Thyroid gland (tissue), 4 donors: ENCODE measurements around the gene EPHA3. TPM values are rescaled to one million over a fixed set of nuclear protein-coding genes. Genes with fewer than 3 reads are reported as not detected.

Experiments
- DNase-seq, 2 donors: peaks; one replicate each; pipeline ENCODE4 v3.0.0-alpha.2; 2019
- H3K27ac ChIP-seq, 3 donors: fragments of 200-600 bp; sonication (generic); 1 replicate in 2 of 3; 2 replicates in 1 of 3; pipeline ENCODE4 v1.5.1; 2016 to 2019; ENCODE audit warnings: mild to moderate bottlenecking in 1 of 3, moderate library complexity in 1 of 3
- H3K27me3 ChIP-seq: fragments of 200-600 bp; sonication (generic); one replicate; pipeline ENCODE4 v1.5.1; 2019
- H3K36me3 ChIP-seq, 2 donors: fragments of 200-600 bp; sonication (generic); one replicate each; pipeline ENCODE4 v1.5.1; 2016 to 2019
- H3K4me1 ChIP-seq, 2 donors: fragments of 200-600 bp; sonication (generic); one replicate each; pipeline ENCODE4 v1.5.1; 2017 to 2019
- H3K4me3 ChIP-seq, 3 donors: fragments of 200-600 bp; sonication (generic); replicated peaks in 1 of 3; 1 replicate in 2 of 3; 2 replicates in 1 of 3; pipeline ENCODE4 v1.5.1; 2016; ENCODE audit warnings: mild to moderate bottlenecking in 1 of 3
- H3K9me3 ChIP-seq: fragments of 200-600 bp; sonication (generic); one replicate; pipeline ENCODE4 v1.5.1; 2017
- POLR2A ChIP-seq, 2 donors: fragments of 450-650 bp; IDR thresholded peaks; one replicate each; pipeline ENCODE4 v1.6.1; 2017; ENCODE audit warnings: antibody characterized with exemption in 2 of 2, mild to moderate bottlenecking in 2 of 2, moderate library complexity in 1 of 2
- WGBS, 2 donors: methylation state at CpG; one replicate each; pipeline ENCODE4 v1.1.5; 2017; 5-methylcytosine and 5-hydroxymethylcytosine counted together
- intact Hi-C: fragments of 100-400 bp; cut with DNase I; formaldehyde crosslinking; loops from one replicate; pipeline ENCODE4 v1.15.1; 2023
- total RNA-seq, 4 donors: library from RNA; depleted of rRNA; stranded (reverse); fragments of >200 nt; gene quantifications; one replicate each; pipeline ENCODE4 v1.2.3, GENCODE V29; 2016
- TF ChIP-seq, protein P1 (sequence below), 6 experiments: fragments of 200-600 bp in 3 of 6; fragments of 450-650 bp in 3 of 6; sonication (generic) in 3 of 6; IDR thresholded peaks; one replicate each; pipeline ENCODE4 v1.5.1; 2016 to 2019; ENCODE audit warnings: antibody characterized with exemption in 6 of 6, mild to moderate bottlenecking in 2 of 6, inconsistent platforms in 1 of 6, moderate library complexity in 1 of 6

Gene EPHA3
- total RNA-seq, 4 donors from 2014 or later: 27.3 to 41.6 (median 35.4) TPM

DNA sequence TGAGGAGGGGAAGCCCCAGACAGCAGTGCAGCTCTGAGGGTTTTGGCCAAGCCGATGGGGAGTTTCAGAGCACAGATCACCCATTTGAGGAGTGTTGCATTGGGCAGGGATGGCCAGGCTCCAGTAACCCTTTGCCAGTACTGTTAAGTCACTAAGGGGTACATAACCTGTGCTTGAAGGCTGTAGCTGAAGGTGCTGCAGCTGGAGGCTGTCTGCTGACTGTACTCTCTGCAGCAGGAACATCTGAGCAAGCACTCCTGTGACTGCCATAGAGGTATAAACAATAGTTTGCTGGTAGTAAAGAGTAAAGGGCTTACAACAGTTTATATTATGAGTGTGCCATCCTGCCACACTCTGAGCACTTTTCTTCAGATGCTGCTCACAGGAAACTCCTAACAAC, 297.8 kb downstream of the EPHA3 start:
- intact Hi-C loops: no loop called here
- H3K9me3 ChIP-seq: no peaks in the 10 kb centered on the region
- WGBS, 2 donors: 55 to 62% methylated on average over 1 of the region's 1 CpG
- no peaks in the 10 kb centered on the region for H3K27me3 ChIP-seq
- H3K4me3 ChIP-seq: no peak overlapping the region
- TF ChIP-seq POLR2A (IDR thresholded peaks at IDR 0.05): no peak
- TF ChIP-seq, protein P1, sequence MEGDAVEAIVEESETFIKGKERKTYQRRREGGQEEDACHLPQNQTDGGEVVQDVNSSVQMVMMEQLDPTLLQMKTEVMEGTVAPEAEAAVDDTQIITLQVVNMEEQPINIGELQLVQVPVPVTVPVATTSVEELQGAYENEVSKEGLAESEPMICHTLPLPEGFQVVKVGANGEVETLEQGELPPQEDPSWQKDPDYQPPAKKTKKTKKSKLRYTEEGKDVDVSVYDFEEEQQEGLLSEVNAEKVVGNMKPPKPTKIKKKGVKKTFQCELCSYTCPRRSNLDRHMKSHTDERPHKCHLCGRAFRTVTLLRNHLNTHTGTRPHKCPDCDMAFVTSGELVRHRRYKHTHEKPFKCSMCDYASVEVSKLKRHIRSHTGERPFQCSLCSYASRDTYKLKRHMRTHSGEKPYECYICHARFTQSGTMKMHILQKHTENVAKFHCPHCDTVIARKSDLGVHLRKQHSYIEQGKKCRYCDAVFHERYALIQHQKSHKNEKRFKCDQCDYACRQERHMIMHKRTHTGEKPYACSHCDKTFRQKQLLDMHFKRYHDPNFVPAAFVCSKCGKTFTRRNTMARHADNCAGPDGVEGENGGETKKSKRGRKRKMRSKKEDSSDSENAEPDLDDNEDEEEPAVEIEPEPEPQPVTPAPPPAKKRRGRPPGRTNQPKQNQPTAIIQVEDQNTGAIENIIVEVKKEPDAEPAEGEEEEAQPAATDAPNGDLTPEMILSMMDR (IDR thresholded peaks at IDR 0.05): no peak
- no peaks in the 10 kb centered on the region for H3K36me3 ChIP-seq
- H3K27ac ChIP-seq: no peak overlapping the region
- H3K4me1 ChIP-seq: no peaks in the 10 kb centered on the region
- no peak for DNase-seq

DNA sequence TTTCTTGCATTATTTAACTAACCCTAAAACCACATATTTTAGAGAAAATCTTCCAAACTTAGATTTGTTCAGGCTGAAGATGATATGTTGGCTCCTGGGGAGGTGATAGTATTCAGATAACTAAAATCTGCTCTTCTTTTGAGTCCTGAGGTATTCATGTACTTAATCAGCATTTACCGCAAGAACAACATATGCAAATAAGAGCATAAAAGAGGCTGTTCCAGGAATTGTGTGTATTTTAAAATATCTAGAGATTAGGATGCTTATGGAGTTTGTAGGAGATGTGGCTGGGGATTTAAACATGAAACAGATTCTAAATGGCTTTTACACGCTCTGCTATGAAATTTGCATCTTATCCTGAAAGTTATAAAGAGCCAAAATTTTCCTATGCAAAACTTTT, 298.2 kb downstream of the EPHA3 start:
- no peak for DNase-seq
- no peak overlapping the region for H3K4me3 ChIP-seq
- H3K4me1 ChIP-seq: no peaks in the 10 kb centered on the region
- no peaks in the 10 kb centered on the region for H3K9me3 ChIP-seq
- no peak for TF ChIP-seq POLR2A (IDR thresholded peaks at IDR 0.05)
- TF ChIP-seq, protein P1 (IDR thresholded peaks at IDR 0.05): no peak
- H3K36me3 ChIP-seq: no peaks in the 10 kb centered on the region
- no peak overlapping the region for H3K27ac ChIP-seq
- no peaks in the 10 kb centered on the region for H3K27me3 ChIP-seq
- 93 to 98% methylated on average over 2 of the region's 2 CpGs for WGBS, 2 donors
- intact Hi-C loops: no loop called here

DNA sequence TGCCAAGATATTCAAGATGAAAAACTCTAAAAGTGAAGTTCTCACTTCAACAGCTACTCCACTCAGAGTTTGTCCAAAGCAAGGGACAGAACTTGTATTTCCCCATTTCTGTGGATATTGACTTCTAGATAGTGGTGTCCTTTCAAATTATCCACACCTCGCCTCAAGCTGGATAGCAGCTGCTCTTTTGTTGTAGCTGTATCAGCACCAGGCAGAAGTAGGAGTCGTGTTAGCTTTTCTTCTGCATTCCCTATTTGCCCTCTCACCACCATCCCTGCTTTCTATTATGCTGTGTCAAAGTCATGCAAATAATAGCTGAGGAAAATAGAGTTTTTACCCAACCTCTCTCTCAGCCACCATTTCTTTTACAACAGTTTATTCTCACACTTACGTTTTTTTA, 303.8 kb downstream of the EPHA3 start:
- intact Hi-C loops: no loop called here
- no peaks in the 10 kb centered on the region for H3K36me3 ChIP-seq
- no peak overlapping the region for H3K27ac ChIP-seq
- H3K4me1 ChIP-seq: no peaks in the 10 kb centered on the region
- H3K27me3 ChIP-seq: no peaks in the 10 kb centered on the region
- no peaks in the 10 kb centered on the region for H3K9me3 ChIP-seq
- DNase-seq: no peak
- no peak overlapping the region for H3K4me3 ChIP-seq
- no peak for TF ChIP-seq POLR2A (IDR thresholded peaks at IDR 0.05)
- TF ChIP-seq, protein P1 (IDR thresholded peaks at IDR 0.05): no peak
- 78 to 81% methylated on average over 3 of the region's 3 CpGs for WGBS, 2 donors

DNA sequence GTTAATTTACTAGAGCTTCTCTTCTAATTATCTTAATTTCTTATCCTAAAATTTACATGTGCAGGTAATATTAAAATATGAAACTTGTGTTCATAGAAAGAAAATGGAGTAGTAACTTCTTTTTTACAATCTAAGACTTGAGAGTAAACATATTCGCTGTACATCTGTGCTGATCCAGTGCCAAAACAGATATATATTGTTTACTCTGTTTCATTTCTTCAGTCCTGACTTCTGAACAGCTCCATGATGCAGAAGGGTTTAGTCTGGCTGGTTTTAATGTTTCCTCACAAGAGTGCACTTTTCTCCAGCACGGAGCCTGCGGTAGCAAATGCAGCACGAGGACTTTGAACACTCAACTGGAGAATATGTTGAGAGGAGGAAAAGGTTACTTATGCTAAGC, 306.8 kb downstream of the EPHA3 start:
- no peak overlapping the region for H3K27ac ChIP-seq
- H3K9me3 ChIP-seq: no peaks in the 10 kb centered on the region
- intact Hi-C loops: no loop called here
- TF ChIP-seq, protein P1 (IDR thresholded peaks at IDR 0.05): no peak
- no peak for TF ChIP-seq POLR2A (IDR thresholded peaks at IDR 0.05)
- H3K27me3 ChIP-seq: no peaks in the 10 kb centered on the region
- 77 to 82% methylated on average over 4 of the region's 4 CpGs for WGBS, 2 donors
- no peaks in the 10 kb centered on the region for H3K4me1 ChIP-seq
- H3K36me3 ChIP-seq: no peaks in the 10 kb centered on the region
- no peak overlapping the region for H3K4me3 ChIP-seq
- no peak for DNase-seq

DNA sequence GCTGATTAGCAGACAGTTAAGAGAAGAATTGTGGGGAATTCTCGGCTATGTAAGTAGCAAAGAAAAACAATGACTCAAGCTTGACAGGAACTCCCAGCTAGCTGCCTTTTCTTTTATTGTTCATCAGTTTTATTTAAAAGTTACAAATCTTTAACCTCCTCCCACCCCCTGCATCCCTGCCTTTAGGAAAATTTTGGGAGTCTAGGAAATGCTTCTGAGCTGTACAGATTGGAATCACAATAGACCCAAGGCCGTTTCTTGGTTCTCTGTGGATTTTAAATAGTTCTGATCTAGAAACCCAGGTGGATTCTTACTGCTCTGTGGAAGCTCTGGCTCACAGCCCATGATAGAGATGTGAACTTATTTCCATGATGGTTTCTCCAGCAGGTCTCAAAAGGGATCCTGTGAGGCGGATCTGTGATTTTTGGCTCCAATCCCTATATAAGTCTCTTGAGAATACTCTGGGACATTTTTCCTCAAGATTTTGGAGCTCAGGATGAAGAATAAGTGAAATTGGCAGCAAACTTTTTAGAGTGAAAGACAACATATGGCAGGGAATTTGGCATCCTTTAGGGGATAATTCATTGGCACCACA, 312.3 kb downstream of the EPHA3 start:
- DNase-seq: no peak
- Histone ChIP-seq H3K27ac (no peak overlapping the region), H3K4me1 (no peaks in the 10 kb centered on the region), H3K27me3 (no peaks in the 10 kb centered on the region), H3K36me3 (no peaks in the 10 kb centered on the region), H3K9me3 (no peaks in the 10 kb centered on the region), H3K4me3 (no peak overlapping the region)
- 59 to 66% methylated on average over 3 of the region's 3 CpGs for WGBS, 2 donors
- intact Hi-C loops: no loop called here
- TF ChIP-seq, protein P1 (IDR thresholded peaks at IDR 0.05): no peak
- no peak for TF ChIP-seq POLR2A (IDR thresholded peaks at IDR 0.05)
